Measurements from ENCODE around the gene INKA1.
"Not testable (repeated sequence)": the region's sequence is repeated elsewhere in the genome, so short reads cannot be mapped to it uniquely, and the experiment has no call there.

Gene INKA1

GRCh38 chr3:49807431-49808114 is 4.5 kb downstream of the INKA1 start:
- no peaks in the 10 kb centered on the region for H3K79me1 ChIP-seq (ENCODE audit: low read length)
- no peak overlapping the region for H2BK5ac ChIP-seq (ENCODE audit: low read length)
- H4K8ac ChIP-seq (ENCODE audit: low read depth, low read length): no peak overlapping the region
- no peak overlapping the region for H3K56ac ChIP-seq (ENCODE audit: low read length)
- H2AK5ac ChIP-seq (ENCODE audit: low read length): no peak overlapping the region
- no peak overlapping the region for H2BK120ac ChIP-seq (ENCODE audit: low read depth, low read length)
- H3K4me2 ChIP-seq (ENCODE audit: low read length): no peak overlapping the region
- no peak overlapping the region for H4K5ac ChIP-seq (ENCODE audit: low read length)
- peaks cover 8% of the 10 kb centered on the region for H3K4me1 ChIP-seq (ENCODE audit: control insufficient read depth, low read depth, low read length)
- no peaks in the 10 kb centered on the region for H3K36me3 ChIP-seq (ENCODE audit: control insufficient read depth, insufficient read depth, low read length)
- H3K4ac ChIP-seq (ENCODE audit: low read depth, low read length): no peak overlapping the region
- H2BK15ac ChIP-seq (replicated peaks; ENCODE audit: low read depth): no peak overlapping the region
- no peak overlapping the region for H3K9ac ChIP-seq (ENCODE audit: low read length)
- no CpG with 5 or more reads among the region's 13 CpGs for whole genome bisulfite sequencing (ENCODE audit: extremely low coverage, insufficient coverage, low lambda C conversion rate)
- H3K27me3 ChIP-seq (ENCODE audit: insufficient read depth, low read length, poor library complexity): no peaks in the 10 kb centered on the region
- no peak overlapping the region for H3K23ac ChIP-seq (ENCODE audit: low read length)
- no peak for DNase-seq
- no peaks in the 10 kb centered on the region for H3K79me2 ChIP-seq (ENCODE audit: control insufficient read depth, insufficient read depth, low read length)
- no peak overlapping the region for H3K18ac ChIP-seq (ENCODE audit: low read length)
- H3K27ac ChIP-seq (ENCODE audit: low read depth, low read length): no peak overlapping the region
- no peak overlapping the region for H3K4me3 ChIP-seq (ENCODE audit: low read length)

- no peak overlapping the region for H3K27ac ChIP-seq (ENCODE audit: low read depth, low read length)
- no peak overlapping the region for H2BK120ac ChIP-seq (ENCODE audit: low read depth, low read length)
- no peaks in the 10 kb centered on the region for H3K79me1 ChIP-seq (ENCODE audit: low read length)
- H3K4me2 ChIP-seq (ENCODE audit: low read length): no peak overlapping the region
- H2AK5ac ChIP-seq (ENCODE audit: low read length): no peak overlapping the region
- no peak overlapping the region for H2BK15ac ChIP-seq (replicated peaks; ENCODE audit: low read depth)
- DNase-seq: no peak
- H3K4me1 ChIP-seq (ENCODE audit: control insufficient read depth, low read depth, low read length): no peaks in the 10 kb centered on the region
- H3K79me2 ChIP-seq (ENCODE audit: control insufficient read depth, insufficient read depth, low read length): no peaks in the 10 kb centered on the region
- no peak overlapping the region for H3K4ac ChIP-seq (ENCODE audit: low read depth, low read length)
- no peak overlapping the region for H4K8ac ChIP-seq (ENCODE audit: low read depth, low read length)
- H3K27me3 ChIP-seq (ENCODE audit: insufficient read depth, low read length, poor library complexity): no peaks in the 10 kb centered on the region
- H2BK5ac ChIP-seq (ENCODE audit: low read length): no peak overlapping the region
- no peak overlapping the region for H3K23ac ChIP-seq (ENCODE audit: low read length)
- H3K36me3 ChIP-seq (ENCODE audit: control insufficient read depth, insufficient read depth, low read length): no peaks in the 10 kb centered on the region
- H3K56ac ChIP-seq (ENCODE audit: low read length): no peak overlapping the region
- no peak overlapping the region for H4K5ac ChIP-seq (ENCODE audit: low read length)
- no peak overlapping the region for H3K18ac ChIP-seq (ENCODE audit: low read length)
- H3K4me3 ChIP-seq (ENCODE audit: low read length): no peak overlapping the region
- no peak overlapping the region for H3K9ac ChIP-seq (ENCODE audit: low read length)
- no CpG with 5 or more reads among the region's 9 CpGs for WGBS (ENCODE audit: extremely low coverage, insufficient coverage, low lambda C conversion rate)
Observed at GRCh38 chr3:49812916-49813496, 9.9 kb downstream of the INKA1 start.

GRCh38 chr3:49813497-49814174 is 10.6 kb downstream of the INKA1 start, which contains the start of gene UBA7:
UBA7 (minus strand) TSS chr3:49813953; CDS start chr3:49813787, 166 bp downstream.
- Histone ChIP-seq H3K4me3 (ENCODE audit: low read length) (no peak within 1 kb of the TSS), H2BK15ac (replicated peaks; ENCODE audit: low read depth) (no peak within 1 kb of the TSS), H3K4me2 (ENCODE audit: low read length) (no peak within 1 kb of the TSS), H3K56ac (ENCODE audit: low read length) (no peak within 1 kb of the TSS), H3K79me1 (ENCODE audit: low read length) (no peaks in the 10 kb centered on the region), H2AK5ac (ENCODE audit: low read length) (no peak within 1 kb of the TSS), H4K5ac (ENCODE audit: low read length) (no peak within 1 kb of the TSS), H4K8ac (ENCODE audit: low read depth, low read length) (no peak within 1 kb of the TSS), H2BK5ac (ENCODE audit: low read length) (no peak within 1 kb of the TSS), H2BK120ac (ENCODE audit: low read depth, low read length) (no peak within 1 kb of the TSS), H3K36me3 (ENCODE audit: control insufficient read depth, insufficient read depth, low read length) (no peaks in the 10 kb centered on the region), H3K79me2 (ENCODE audit: control insufficient read depth, insufficient read depth, low read length) (no peaks in the 10 kb centered on the region), H3K23ac (ENCODE audit: low read length) (no peak within 1 kb of the TSS), H3K9ac (ENCODE audit: low read length) (no peak within 1 kb of the TSS), H3K4me1 (ENCODE audit: control insufficient read depth, low read depth, low read length) (no peaks in the 10 kb centered on the region), H3K27me3 (ENCODE audit: insufficient read depth, low read length, poor library complexity) (no peaks in the 10 kb centered on the region), H3K18ac (ENCODE audit: low read length) (no peak within 1 kb of the TSS), H3K27ac (ENCODE audit: low read depth, low read length) (no peak within 1 kb of the TSS), H3K4ac (ENCODE audit: low read depth, low read length) (no peak within 1 kb of the TSS)
- WGBS (ENCODE audit: extremely low coverage, insufficient coverage, low lambda C conversion rate): no CpG with 5 or more reads among the region's 9 CpGs
- DNase-seq: no peak

- not testable (repeated sequence) for H2BK5ac ChIP-seq (ENCODE audit: low read length); H4K8ac ChIP-seq (ENCODE audit: low read depth, low read length); H3K4me3 ChIP-seq (ENCODE audit: low read length); H3K79me1 ChIP-seq (ENCODE audit: low read length); H2BK15ac ChIP-seq (replicated peaks; ENCODE audit: low read depth); H3K4me1 ChIP-seq (ENCODE audit: control insufficient read depth, low read depth, low read length); H3K23ac ChIP-seq (ENCODE audit: low read length); H3K9ac ChIP-seq (ENCODE audit: low read length); H3K4ac ChIP-seq (ENCODE audit: low read depth, low read length); H3K27ac ChIP-seq (ENCODE audit: low read depth, low read length); H3K4me2 ChIP-seq (ENCODE audit: low read length); H3K56ac ChIP-seq (ENCODE audit: low read length); H3K36me3 ChIP-seq (ENCODE audit: control insufficient read depth, insufficient read depth, low read length); H4K5ac ChIP-seq (ENCODE audit: low read length); H3K27me3 ChIP-seq (ENCODE audit: insufficient read depth, low read length, poor library complexity); H2BK120ac ChIP-seq (ENCODE audit: low read depth, low read length); H2AK5ac ChIP-seq (ENCODE audit: low read length); DNase-seq; H3K79me2 ChIP-seq (ENCODE audit: control insufficient read depth, insufficient read depth, low read length); H3K18ac ChIP-seq (ENCODE audit: low read length)
- WGBS (ENCODE audit: extremely low coverage, insufficient coverage, low lambda C conversion rate): no CpG with 5 or more reads among the region's 3 CpGs
Observed at GRCh38 chr3:49823131-49823530, 20.1 kb downstream of the INKA1 start.

- no peak overlapping the region for H2BK5ac ChIP-seq (ENCODE audit: low read length)
Observed at GRCh38 chr3:49826016-49826415, 23.0 kb downstream of the INKA1 start.

More at GRCh38 chr3:49826016-49826415, 23.0 kb downstream of the INKA1 start:
- Histone ChIP-seq H4K8ac (ENCODE audit: low read depth, low read length) (no peak overlapping the region), H3K79me2 (ENCODE audit: control insufficient read depth, insufficient read depth, low read length) (no peaks in the 10 kb centered on the region), H3K4ac (ENCODE audit: low read depth, low read length) (no peak overlapping the region), H3K36me3 (ENCODE audit: control insufficient read depth, insufficient read depth, low read length) (peaks cover 1% of the 10 kb centered on the region), H3K4me2 (ENCODE audit: low read length) (no peak overlapping the region), H2BK120ac (ENCODE audit: low read depth, low read length) (no peak overlapping the region), H3K18ac (ENCODE audit: low read length) (no peak overlapping the region), H3K23ac (ENCODE audit: low read length) (no peak overlapping the region), H3K4me3 (ENCODE audit: low read length) (no peak overlapping the region), H3K79me1 (ENCODE audit: low read length) (no peaks in the 10 kb centered on the region), H3K27me3 (ENCODE audit: insufficient read depth, low read length, poor library complexity) (no peaks in the 10 kb centered on the region), H4K5ac (ENCODE audit: low read length) (no peak overlapping the region), H3K4me1 (ENCODE audit: control insufficient read depth, low read depth, low read length) (no peaks in the 10 kb centered on the region), H3K9ac (ENCODE audit: low read length) (no peak overlapping the region), H2BK15ac (replicated peaks; ENCODE audit: low read depth) (no peak overlapping the region), H3K56ac (ENCODE audit: low read length) (no peak overlapping the region), H2AK5ac (ENCODE audit: low read length) (no peak overlapping the region), H3K27ac (ENCODE audit: low read depth, low read length) (no peak overlapping the region)
- no peak for DNase-seq
- WGBS (ENCODE audit: extremely low coverage, insufficient coverage, low lambda C conversion rate): no CpG with 5 or more reads among the region's 6 CpGs

Data from mesendoderm (in vitro differentiated cells).